K562 (cell line): ENCODE results near the gene TMEM89. TPM values are rescaled to one million over a fixed set of nuclear protein-coding genes. Genes with fewer than 3 reads are reported as not detected.
A peak's percentile ranks its signal among the peaks of the same experiment; 100 is the strongest.

Experiments used
- CHD1 ChIP-seq: fragments of 200-600 bp; sonication (generic); IDR thresholded peaks from one replicate; pipeline ENCODE4 v1.6.1; 2012; ENCODE audit warnings: mild to moderate bottlenecking, moderate library complexity, low read length, inconsistent platforms
- DPF2 ChIP-seq: fragments of 450-650 bp; IDR thresholded peaks from 2 replicates; pipeline ENCODE4 v1.6.1; 2016
- FOSL1 ChIP-seq: fragments of 200-800 bp; sonication (Bioruptor generic); conservative IDR thresholded peaks from 2 replicates; pipeline ENCODE4 v1.6.1; 2016; ENCODE audit warnings: missing genetic modification characterization, missing compliant biosample characterization
- ILF3 ChIP-seq: fragments of 450-650 bp; IDR thresholded peaks from 2 replicates; pipeline ENCODE4 v1.6.1; 2018; ENCODE audit warnings: antibody characterized with exemption, mild to moderate bottlenecking, moderate library complexity, borderline replicate concordance
- JUN ChIP-seq, 2 experiments: sonication (generic) in 1 of 2; formaldehyde crosslinking in 1 of 2; IDR thresholded peaks; 2 replicates each; pipeline versions ENCODE4 v1.6.1 to v1.8.0; 2012 to 2022; ENCODE audit warnings: borderline replicate concordance in 2 of 2, mild to moderate bottlenecking in 2 of 2, improper control_type of control experiment in 1 of 2, low read depth in 1 of 2, low read length in 1 of 2, missing genetic modification reagents in 1 of 2
- KDM4B ChIP-seq, 2 experiments: fragments of 450-650 bp in 1 of 2; sonication (generic) in 1 of 2; IDR thresholded peaks; 2 replicates each; pipeline ENCODE4 v1.6.1; 2016 to 2017; ENCODE audit warnings: borderline replicate concordance in 2 of 2, antibody characterized with exemption in 1 of 2, low read depth in 1 of 2, mild to moderate bottlenecking in 1 of 2
- SAFB2 ChIP-seq: fragments of 200-400 bp; formaldehyde crosslinking; IDR thresholded peaks from 2 replicates; pipeline ENCODE4 v1.6.1; 2018; ENCODE audit warnings: borderline replicate concordance, low read length, low read depth, moderate library complexity; ENCODE audit not compliant: severe bottlenecking
- ZFP36 ChIP-seq: fragments of 150-350 bp; IDR thresholded peaks from 2 replicates; pipeline ENCODE4 v1.6.1; 2018; ENCODE audit warnings: low read length, low read depth; ENCODE audit not compliant: partially characterized antibody
- polyA plus RNA-seq, 8 experiments: library from polyadenylated mRNA; depleted of rRNA in 4 of 8; stranded (reverse) in 5 of 8; unstranded in 3 of 8; fragments of >200 nt; fragmentation: Nextera tagmentation in 2 of 8; fragmentation: Illumina TruSeq in 1 of 8; extraction: Ambion mirVana in 2 of 8; extraction: Trizol in 1 of 8; gene quantifications; 2 replicates each; pipeline versions ENCODE4 v1.2.1 to v1.2.3, GENCODE V29; 2011 to 2014; ENCODE audit warnings: inconsistent platforms in 1 of 8, missing spikeins in 1 of 8
- total RNA-seq, 7 experiments: library from RNA; depleted of rRNA in 6 of 7; stranded (reverse); fragments of >200 nt in 6 of 7; fragmentation: Illumina TruSeq in 2 of 7; extraction: Trizol in 2 of 7; gene quantifications; 2 replicates each; pipeline versions ENCODE4 v1.2.1 to v1.2.3, GENCODE V29; 2011 to 2021; ENCODE audit warnings: low replicate concordance in 1 of 7
- TF ChIP-seq, protein P1 (sequence below), 2 experiments: fragments of 450-650 bp in 1 of 2; sonication (generic) in 1 of 2; formaldehyde crosslinking in 1 of 2; IDR thresholded peaks; 2 replicates each; pipeline versions ENCODE4 v1.7.1 to v1.9.0; 2016 to 2022; ENCODE audit warnings: inconsistent platforms in 1 of 2, mild to moderate bottlenecking in 1 of 2, missing genetic modification reagents in 1 of 2
- TF ChIP-seq, protein P2 (sequence below), 2 experiments: fragments of 450-650 bp in 1 of 2; IDR thresholded peaks; 2 replicates each; pipeline ENCODE4 v1.6.1; 2011 to 2017; ENCODE audit warnings: low read depth in 2 of 2, antibody characterized with exemption in 1 of 2, borderline replicate concordance in 1 of 2, low read length in 1 of 2, mild to moderate bottlenecking in 1 of 2, mixed read lengths in 1 of 2; ENCODE audit not compliant: control insufficient read depth in 1 of 2
- TF ChIP-seq, protein P3 (sequence below): fragments of 450-650 bp; formaldehyde crosslinking; IDR thresholded peaks from 2 replicates; pipeline ENCODE4 v1.4.0; 2022; ENCODE audit warnings: missing genetic modification characterization

The TMEM89 gene
- total and polyA plus RNA-seq, 9 of the 15 experiments (the other 6 are each of a cell fraction or from before 2014, with no cell fraction given) = not detected

DNA sequence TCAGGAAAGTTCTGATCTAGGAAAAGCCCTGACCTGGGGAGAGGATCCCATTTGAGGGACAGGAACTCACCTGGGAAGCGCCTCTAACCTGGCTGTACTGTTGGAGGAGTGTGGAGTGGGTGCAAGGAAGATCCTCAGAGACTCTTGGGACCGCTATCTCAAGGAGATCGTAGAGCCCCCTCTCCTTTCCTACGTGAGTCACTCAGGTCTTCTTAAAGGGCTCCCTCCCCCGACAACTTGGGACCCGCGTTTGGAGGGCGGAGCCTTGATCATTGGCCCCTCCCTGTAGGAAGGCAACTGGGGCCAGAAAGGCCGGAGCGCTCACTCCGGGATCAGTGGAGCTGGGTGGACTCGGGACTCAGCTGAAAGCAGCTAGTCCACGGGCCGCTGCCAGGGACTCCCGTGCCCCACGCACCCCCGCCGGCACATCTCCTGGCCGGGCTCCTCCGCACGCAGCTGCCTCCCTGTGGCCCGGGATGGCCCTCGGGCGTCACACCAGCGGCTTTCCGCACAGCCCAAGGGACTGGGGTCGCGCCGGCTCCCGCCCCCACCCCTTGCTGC is 13.2 kb upstream of the TMEM89 start (continued):
- no peak for TF ChIP-seq KDM4B (IDR thresholded peaks at IDR 0.05; ENCODE audit: borderline replicate concordance in 2 of 2, low read depth in 1 of 2)
- TF ChIP-seq, protein P1, sequence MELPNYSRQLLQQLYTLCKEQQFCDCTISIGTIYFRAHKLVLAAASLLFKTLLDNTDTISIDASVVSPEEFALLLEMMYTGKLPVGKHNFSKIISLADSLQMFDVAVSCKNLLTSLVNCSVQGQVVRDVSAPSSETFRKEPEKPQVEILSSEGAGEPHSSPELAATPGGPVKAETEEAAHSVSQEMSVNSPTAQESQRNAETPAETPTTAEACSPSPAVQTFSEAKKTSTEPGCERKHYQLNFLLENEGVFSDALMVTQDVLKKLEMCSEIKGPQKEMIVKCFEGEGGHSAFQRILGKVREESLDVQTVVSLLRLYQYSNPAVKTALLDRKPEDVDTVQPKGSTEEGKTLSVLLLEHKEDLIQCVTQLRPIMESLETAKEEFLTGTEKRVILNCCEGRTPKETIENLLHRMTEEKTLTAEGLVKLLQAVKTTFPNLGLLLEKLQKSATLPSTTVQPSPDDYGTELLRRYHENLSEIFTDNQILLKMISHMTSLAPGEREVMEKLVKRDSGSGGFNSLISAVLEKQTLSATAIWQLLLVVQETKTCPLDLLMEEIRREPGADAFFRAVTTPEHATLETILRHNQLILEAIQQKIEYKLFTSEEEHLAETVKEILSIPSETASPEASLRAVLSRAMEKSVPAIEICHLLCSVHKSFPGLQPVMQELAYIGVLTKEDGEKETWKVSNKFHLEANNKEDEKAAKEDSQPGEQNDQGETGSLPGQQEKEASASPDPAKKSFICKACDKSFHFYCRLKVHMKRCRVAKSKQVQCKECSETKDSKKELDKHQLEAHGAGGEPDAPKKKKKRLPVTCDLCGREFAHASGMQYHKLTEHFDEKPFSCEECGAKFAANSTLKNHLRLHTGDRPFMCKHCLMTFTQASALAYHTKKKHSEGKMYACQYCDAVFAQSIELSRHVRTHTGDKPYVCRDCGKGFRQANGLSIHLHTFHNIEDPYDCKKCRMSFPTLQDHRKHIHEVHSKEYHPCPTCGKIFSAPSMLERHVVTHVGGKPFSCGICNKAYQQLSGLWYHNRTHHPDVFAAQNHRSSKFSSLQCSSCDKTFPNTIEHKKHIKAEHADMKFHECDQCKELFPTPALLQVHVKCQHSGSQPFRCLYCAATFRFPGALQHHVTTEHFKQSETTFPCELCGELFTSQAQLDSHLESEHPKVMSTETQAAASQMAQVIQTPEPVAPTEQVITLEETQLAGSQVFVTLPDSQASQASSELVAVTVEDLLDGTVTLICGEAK (IDR thresholded peaks at IDR 0.05) = 0 out of 2 replicates have a peak, but pooled peaks have one; percentile 12
- TF ChIP-seq, protein P1 (CRISPR knock-in tag; IDR thresholded peaks at IDR 0.05) = no peak
- TF ChIP-seq, protein P2, sequence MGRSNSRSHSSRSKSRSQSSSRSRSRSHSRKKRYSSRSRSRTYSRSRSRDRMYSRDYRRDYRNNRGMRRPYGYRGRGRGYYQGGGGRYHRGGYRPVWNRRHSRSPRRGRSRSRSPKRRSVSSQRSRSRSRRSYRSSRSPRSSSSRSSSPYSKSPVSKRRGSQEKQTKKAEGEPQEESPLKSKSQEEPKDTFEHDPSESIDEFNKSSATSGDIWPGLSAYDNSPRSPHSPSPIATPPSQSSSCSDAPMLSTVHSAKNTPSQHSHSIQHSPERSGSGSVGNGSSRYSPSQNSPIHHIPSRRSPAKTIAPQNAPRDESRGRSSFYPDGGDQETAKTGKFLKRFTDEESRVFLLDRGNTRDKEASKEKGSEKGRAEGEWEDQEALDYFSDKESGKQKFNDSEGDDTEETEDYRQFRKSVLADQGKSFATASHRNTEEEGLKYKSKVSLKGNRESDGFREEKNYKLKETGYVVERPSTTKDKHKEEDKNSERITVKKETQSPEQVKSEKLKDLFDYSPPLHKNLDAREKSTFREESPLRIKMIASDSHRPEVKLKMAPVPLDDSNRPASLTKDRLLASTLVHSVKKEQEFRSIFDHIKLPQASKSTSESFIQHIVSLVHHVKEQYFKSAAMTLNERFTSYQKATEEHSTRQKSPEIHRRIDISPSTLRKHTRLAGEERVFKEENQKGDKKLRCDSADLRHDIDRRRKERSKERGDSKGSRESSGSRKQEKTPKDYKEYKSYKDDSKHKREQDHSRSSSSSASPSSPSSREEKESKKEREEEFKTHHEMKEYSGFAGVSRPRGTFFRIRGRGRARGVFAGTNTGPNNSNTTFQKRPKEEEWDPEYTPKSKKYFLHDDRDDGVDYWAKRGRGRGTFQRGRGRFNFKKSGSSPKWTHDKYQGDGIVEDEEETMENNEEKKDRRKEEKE (IDR thresholded peaks at IDR 0.05; ENCODE audit: borderline replicate concordance in 1 of 2, control insufficient read depth in 1 of 2, low read depth in 2 of 2, low read length in 1 of 2) = no peak
- TF ChIP-seq CHD1 = peak; percentile 45
- TF ChIP-seq, protein P3, sequence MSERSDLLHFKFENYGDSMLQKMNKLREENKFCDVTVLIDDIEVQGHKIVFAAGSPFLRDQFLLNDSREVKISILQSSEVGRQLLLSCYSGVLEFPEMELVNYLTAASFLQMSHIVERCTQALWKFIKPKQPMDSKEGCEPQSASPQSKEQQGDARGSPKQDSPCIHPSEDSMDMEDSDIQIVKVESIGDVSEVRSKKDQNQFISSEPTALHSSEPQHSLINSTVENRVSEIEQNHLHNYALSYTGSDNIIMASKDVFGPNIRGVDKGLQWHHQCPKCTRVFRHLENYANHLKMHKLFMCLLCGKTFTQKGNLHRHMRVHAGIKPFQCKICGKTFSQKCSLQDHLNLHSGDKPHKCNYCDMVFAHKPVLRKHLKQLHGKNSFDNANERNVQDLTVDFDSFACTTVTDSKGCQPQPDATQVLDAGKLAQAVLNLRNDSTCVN (CRISPR knock-in tag) = no peak
- peak; percentile 64; the same call in 1 of the 2 replicates for TF ChIP-seq DPF2
- TF ChIP-seq ZFP36 = no peak
- no peak for TF ChIP-seq ILF3
- peak; percentile 33 for TF ChIP-seq FOSL1
- TF ChIP-seq SAFB2 = no peak
- TF ChIP-seq JUN (IDR thresholded peaks at IDR 0.05; ENCODE audit: borderline replicate concordance, low read depth, low read length) = no peak
- TF ChIP-seq JUN (CRISPR knock-in tag; IDR thresholded peaks at IDR 0.05; ENCODE audit: borderline replicate concordance) = no peak
